GM13977 (cell line): ENCODE measurements around the gene ECHS1.
"Not testable (repeated sequence)": the region's sequence is repeated elsewhere in the genome, so short reads cannot be mapped to it uniquely, and the experiment has no call there.

Experiments used
- DNase-seq: peaks from one replicate; pipeline ENCODE4 v3.0.0; 2012; ENCODE audit warnings: low spot score
- CTCF ChIP-seq: IDR thresholded peaks from 2 replicates; pipeline ENCODE4 v1.5.1; 2012; ENCODE audit warnings: mild to moderate bottlenecking, control low read depth; ENCODE audit not compliant: insufficient read depth; ENCODE audit errors: extremely low read depth, missing control alignments
- in situ Hi-C: fragments of 300-500 bp; cut with MboI; formaldehyde crosslinking; loops from one replicate; pipeline ENCODE4 v1.12.0; 2022; ENCODE audit warnings: low sequenced_read_pairs, low pct_unique_long_range_greater_than_20kb, mixed read lengths, inconsistent platforms; ENCODE audit not compliant: unreplicated experiment

ECHS1 gene

GRCh38 chr10:133419211-133419950 is 46.2 kb upstream of the ECHS1 start:
- no peak for TF ChIP-seq CTCF
- in situ Hi-C loops = no loop called here
- DNase-seq = peak; percentile 22

GRCh38 chr10:133418289-133418993 is 45.3 kb upstream of the ECHS1 start:
- no peak for DNase-seq
- in situ Hi-C loops = no loop called here
- no peak for TF ChIP-seq CTCF

- TF ChIP-seq CTCF = no peak
- DNase-seq = peak; percentile 17
- in situ Hi-C loops = no loop called here
Observed at GRCh38 chr10:133415752-133416151, 42.6 kb upstream of the ECHS1 start.

DNA sequence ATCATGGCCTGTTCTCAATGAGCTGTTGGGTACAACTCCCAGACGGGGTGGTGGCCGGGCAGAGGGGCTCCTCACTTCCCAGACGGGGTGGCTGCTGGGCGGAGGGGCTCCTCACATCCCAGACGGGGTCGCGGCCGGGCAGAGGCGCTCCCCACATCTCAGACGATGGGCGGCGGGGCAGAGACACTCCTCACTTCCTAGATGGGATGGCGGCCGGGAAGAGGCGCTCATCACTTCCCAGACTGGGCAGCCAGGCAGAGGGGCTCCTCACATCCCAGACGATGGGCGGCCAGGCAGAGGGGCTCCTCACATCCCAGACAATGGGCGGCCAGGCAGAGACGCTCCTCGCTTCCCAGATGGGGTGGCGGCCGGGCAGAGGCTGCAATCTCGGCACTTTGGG is 41.2 kb upstream of the ECHS1 start:
- in situ Hi-C loops, DNase-seq: not testable (repeated sequence)

- DNase-seq = no peak
- no peak for TF ChIP-seq CTCF
- in situ Hi-C loops = no loop called here
Observed at GRCh38 chr10:133412381-133412711, 39.2 kb upstream of the ECHS1 start.

GRCh38 chr10:133411523-133412380 is 38.6 kb upstream of the ECHS1 start:
- in situ Hi-C loops = no loop called here
- TF ChIP-seq CTCF = no peak
- no peak for DNase-seq
